ENCODE measurements around the gene EGLN1. TPM values are rescaled to one million over a fixed set of nuclear protein-coding genes. Genes with fewer than 3 reads are reported as not detected.

EGLN1 gene
- total RNA-seq, 3 donors from 2014 or later (not counting 1 experiment from before 2014, with no cell fraction given): 14.2 to 27.5 (median 24.5) TPM

DNA sequence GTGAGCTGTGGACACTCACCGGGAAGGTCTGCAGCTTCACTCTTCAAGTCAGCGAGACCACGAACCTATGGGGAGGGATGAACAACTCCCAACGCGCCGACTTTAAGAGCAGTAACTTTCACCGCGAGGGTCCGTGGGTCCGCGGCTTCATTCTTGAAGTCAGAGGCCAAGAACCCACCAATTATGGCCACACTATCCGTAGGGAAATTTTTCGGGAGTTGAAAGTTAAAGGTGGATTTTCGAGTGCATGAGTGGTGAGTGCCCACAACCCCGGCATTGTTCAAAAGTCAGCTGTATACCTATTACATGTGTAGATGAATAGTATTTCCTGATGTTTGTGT is 104.1 kb downstream of the EGLN1 start:
- no peak overlapping the region for H3K4me3 Mint-ChIP-seq
- H3K4me1 ChIP-seq (ENCODE audit: control insufficient read depth, insufficient read depth, low read length): no peaks in the 10 kb centered on the region
- no peaks in the 10 kb centered on the region for H3K36me3 ChIP-seq (ENCODE audit: control insufficient read depth, insufficient read depth, low read length)
- DNase-seq (no peak), ATAC-seq (no peak)
- no peaks in the 10 kb centered on the region for H3K9me3 ChIP-seq (ENCODE audit: control insufficient read depth, insufficient read depth, low read length)
- H3K27ac ChIP-seq (ENCODE audit: low read length): no peak overlapping the region
- intact Hi-C loops (cut with micrococcal nuclease): no loop called here
- H3K4me3 ChIP-seq (ENCODE audit: low read length): no peak overlapping the region
- H3K36me3 Mint-ChIP-seq: no peaks in the 10 kb centered on the region
- no peak overlapping the region for H3K27ac Mint-ChIP-seq
- 95% methylated on average over 15 of the region's 15 CpGs for WGBS (ENCODE audit: insufficient coverage)
- no peaks in the 10 kb centered on the region for H3K9me3 Mint-ChIP-seq
- no peaks in the 10 kb centered on the region for H3K27me3 ChIP-seq (ENCODE audit: control insufficient read depth, insufficient read depth, low read length)
- TF ChIP-seq, protein P1, sequence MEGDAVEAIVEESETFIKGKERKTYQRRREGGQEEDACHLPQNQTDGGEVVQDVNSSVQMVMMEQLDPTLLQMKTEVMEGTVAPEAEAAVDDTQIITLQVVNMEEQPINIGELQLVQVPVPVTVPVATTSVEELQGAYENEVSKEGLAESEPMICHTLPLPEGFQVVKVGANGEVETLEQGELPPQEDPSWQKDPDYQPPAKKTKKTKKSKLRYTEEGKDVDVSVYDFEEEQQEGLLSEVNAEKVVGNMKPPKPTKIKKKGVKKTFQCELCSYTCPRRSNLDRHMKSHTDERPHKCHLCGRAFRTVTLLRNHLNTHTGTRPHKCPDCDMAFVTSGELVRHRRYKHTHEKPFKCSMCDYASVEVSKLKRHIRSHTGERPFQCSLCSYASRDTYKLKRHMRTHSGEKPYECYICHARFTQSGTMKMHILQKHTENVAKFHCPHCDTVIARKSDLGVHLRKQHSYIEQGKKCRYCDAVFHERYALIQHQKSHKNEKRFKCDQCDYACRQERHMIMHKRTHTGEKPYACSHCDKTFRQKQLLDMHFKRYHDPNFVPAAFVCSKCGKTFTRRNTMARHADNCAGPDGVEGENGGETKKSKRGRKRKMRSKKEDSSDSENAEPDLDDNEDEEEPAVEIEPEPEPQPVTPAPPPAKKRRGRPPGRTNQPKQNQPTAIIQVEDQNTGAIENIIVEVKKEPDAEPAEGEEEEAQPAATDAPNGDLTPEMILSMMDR (IDR thresholded peaks at IDR 0.05): no peak
- peaks cover 0 to 6% of the 10 kb centered on the region in 2 donors for H3K27me3 Mint-ChIP-seq (ENCODE audit: low read depth in 2 of 2)
- peaks cover 0 to 5% of the 10 kb centered on the region in 2 donors for H3K4me1 Mint-ChIP-seq

DNA sequence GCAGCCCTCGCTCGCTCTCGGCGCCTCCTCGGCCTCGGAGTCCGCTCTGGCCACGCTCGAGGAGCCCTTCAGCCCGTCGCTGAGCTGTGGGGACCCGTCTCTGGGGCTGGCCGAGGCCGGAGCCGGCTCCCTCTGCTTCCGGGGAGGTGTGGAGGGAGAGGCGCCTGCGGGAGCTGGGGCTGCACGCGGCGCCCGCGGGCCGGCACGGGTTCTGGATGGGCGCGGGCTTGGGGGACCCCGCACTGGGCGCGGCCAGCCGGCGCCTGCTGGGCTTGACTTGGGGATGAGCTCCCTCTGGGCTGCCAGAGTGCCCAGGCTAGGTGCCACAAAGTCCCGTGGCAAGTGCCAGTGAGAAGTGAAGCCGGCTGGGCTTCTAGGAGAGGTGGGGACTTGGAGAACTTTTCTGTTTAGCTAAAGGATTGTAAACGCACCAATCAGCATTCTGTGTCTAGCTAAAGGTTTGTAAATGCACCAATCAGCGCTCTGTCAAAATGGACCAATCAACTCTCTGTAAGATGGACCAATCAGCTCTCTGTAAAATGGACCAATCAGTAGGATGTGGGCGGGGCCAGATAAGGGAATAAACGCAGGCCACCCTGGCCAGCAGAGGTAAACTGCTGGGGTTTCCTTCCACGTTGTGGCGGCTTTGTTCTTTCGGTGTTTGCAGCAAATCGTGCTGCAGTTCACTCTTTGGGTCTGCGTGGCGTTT is 104.6 kb downstream of the EGLN1 start:
- Histone ChIP-seq H3K36me3 (ENCODE audit: control insufficient read depth, insufficient read depth, low read length) (no peaks in the 10 kb centered on the region), H3K4me1 (ENCODE audit: control insufficient read depth, insufficient read depth, low read length) (no peaks in the 10 kb centered on the region), H3K27ac (ENCODE audit: low read length) (no peak overlapping the region), H3K27me3 (ENCODE audit: control insufficient read depth, insufficient read depth, low read length) (no peaks in the 10 kb centered on the region), H3K4me3 (ENCODE audit: low read length) (no peak overlapping the region), H3K9me3 (ENCODE audit: control insufficient read depth, insufficient read depth, low read length) (no peaks in the 10 kb centered on the region)
- Mint-ChIP-seq H3K4me1 (peaks cover 0 to 5% of the 10 kb centered on the region in 2 donors), H3K9me3 (no peaks in the 10 kb centered on the region), H3K27ac (no peak overlapping the region), H3K4me3 (no peak overlapping the region), H3K27me3 (ENCODE audit: low read depth in 2 of 2) (peaks cover 0 to 6% of the 10 kb centered on the region in 2 donors), H3K36me3 (no peaks in the 10 kb centered on the region)
- ATAC-seq (no peak), DNase-seq (no peak)
- 95% methylated on average over 44 of the region's 44 CpGs for WGBS (ENCODE audit: insufficient coverage)
- intact Hi-C loops (cut with micrococcal nuclease): no loop called here
- TF ChIP-seq, protein P1 (IDR thresholded peaks at IDR 0.05): no peak

DNA sequence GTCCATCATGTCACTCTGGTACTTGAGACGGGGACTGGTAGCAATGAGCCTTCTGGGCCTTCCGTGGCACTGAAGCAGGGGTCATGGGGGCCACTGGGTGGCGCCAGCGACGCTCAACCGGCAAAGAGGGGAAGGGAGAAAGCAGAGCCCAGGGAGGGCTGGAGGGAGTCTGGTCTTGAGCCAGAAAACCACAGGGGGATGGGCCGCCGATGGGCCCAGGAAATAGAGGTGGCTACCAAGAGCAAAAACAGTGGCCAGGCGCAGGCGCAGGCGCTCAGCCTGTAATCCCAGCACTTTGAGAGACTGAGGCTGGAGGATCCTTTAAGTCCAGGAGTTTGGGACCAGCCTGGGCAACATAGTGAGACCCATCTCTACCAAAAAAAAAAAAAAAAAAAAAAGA is 106.2 kb downstream of the EGLN1 start:
- Mint-ChIP-seq H3K4me3 (no peak overlapping the region), H3K9me3 (no peaks in the 10 kb centered on the region), H3K4me1 (peaks cover 0 to 5% of the 10 kb centered on the region in 2 donors), H3K27ac (no peak overlapping the region), H3K36me3 (no peaks in the 10 kb centered on the region), H3K27me3 (ENCODE audit: low read depth in 2 of 2) (peaks cover 0 to 9% of the 10 kb centered on the region in 2 donors)
- DNase-seq (peak in 1 of 2 donors; percentile 65), ATAC-seq (peak; percentile 62 to 82 (median 80))
- no peak overlapping the region for H3K4me3 ChIP-seq (ENCODE audit: low read length)
- no peaks in the 10 kb centered on the region for H3K4me1 ChIP-seq (ENCODE audit: control insufficient read depth, insufficient read depth, low read length)
- no peaks in the 10 kb centered on the region for H3K36me3 ChIP-seq (ENCODE audit: control insufficient read depth, insufficient read depth, low read length)
- H3K27ac ChIP-seq (ENCODE audit: low read length): no peak overlapping the region
- intact Hi-C loops (cut with micrococcal nuclease): no loop called here
- H3K9me3 ChIP-seq (ENCODE audit: control insufficient read depth, insufficient read depth, low read length): no peaks in the 10 kb centered on the region
- TF ChIP-seq, protein P1 (IDR thresholded peaks at IDR 0.05): peak; percentile 46
- WGBS (ENCODE audit: insufficient coverage): 43% methylated on average over 11 of the region's 11 CpGs
- no peaks in the 10 kb centered on the region for H3K27me3 ChIP-seq (ENCODE audit: control insufficient read depth, insufficient read depth, low read length)

Other genes with a start within 250 kb of the EGLN1 start
- gene GNPAT, start 181.1 kb downstream of the EGLN1 start, total RNA-seq: 10 to 100 TPM; 20.5 to 29.3 (median 23.1) TPM
- 10 to 100 TPM; 29.0 to 37.1 (median 34.7) TPM for gene EXOC8, start 84.4 kb downstream of the EGLN1 start, total RNA-seq
- gene SPRTN, start 84.0 kb downstream of the EGLN1 start, total RNA-seq: 10 to 100 TPM; 31.1 to 42.6 (median 36.6) TPM
- gene TSNAX, start 106.4 kb upstream of the EGLN1 start, total RNA-seq: 10 to 100 TPM; 35.6 to 49.3 (median 44.8) TPM
- 10 to 100 TPM in 1 of 3 donors, 1 to 10 TPM in 2; 5.9 to 10.7 (median 9.7) TPM for gene DISC1, start 204.5 kb upstream of the EGLN1 start, total RNA-seq